HG03108 (cell line): ENCODE results near the gene MAGEB6.
"Not testable (repeated sequence)": the region's sequence is repeated elsewhere in the genome, so short reads cannot be mapped to it uniquely, and the experiment has no call there.

ENCODE experiments used
- ATAC-seq: cut with Tn5 transposase; IDR thresholded peaks from one replicate; pipeline ENCODE4 v1.9.1; 2021; ENCODE audit warnings: moderate library complexity; ENCODE audit not compliant: unreplicated experiment

Gene MAGEB6, protein sequence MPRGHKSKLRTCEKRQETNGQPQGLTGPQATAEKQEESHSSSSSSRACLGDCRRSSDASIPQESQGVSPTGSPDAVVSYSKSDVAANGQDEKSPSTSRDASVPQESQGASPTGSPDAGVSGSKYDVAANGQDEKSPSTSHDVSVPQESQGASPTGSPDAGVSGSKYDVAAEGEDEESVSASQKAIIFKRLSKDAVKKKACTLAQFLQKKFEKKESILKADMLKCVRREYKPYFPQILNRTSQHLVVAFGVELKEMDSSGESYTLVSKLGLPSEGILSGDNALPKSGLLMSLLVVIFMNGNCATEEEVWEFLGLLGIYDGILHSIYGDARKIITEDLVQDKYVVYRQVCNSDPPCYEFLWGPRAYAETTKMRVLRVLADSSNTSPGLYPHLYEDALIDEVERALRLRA

DNA sequence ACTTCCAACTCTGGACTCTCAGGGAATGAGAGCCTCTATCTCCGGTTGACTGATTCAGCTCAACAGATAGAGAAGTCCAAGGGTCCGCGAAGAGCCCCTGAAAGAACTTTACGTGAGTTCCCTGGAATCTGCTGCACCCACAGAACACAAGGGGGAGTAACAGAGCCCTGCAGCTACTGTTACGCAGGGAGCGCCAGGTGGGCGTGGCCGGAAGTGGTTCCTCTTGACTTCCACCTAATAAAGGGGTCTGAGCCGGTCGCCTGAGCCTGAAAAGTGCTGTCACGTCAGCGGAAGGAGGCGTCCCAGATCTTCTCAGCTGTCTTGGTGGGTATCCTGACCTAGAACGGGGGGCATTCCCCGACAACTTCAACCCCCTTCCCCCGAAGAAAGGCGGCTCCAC is at the start of gene MAGEB6:
Gene MAGEB6 (plus strand): TSS at position 237 of the 400 bp plus-strand sequence. CDS start 1,407 bp downstream, outside the sequence.
- ATAC-seq = no peak

DNA sequence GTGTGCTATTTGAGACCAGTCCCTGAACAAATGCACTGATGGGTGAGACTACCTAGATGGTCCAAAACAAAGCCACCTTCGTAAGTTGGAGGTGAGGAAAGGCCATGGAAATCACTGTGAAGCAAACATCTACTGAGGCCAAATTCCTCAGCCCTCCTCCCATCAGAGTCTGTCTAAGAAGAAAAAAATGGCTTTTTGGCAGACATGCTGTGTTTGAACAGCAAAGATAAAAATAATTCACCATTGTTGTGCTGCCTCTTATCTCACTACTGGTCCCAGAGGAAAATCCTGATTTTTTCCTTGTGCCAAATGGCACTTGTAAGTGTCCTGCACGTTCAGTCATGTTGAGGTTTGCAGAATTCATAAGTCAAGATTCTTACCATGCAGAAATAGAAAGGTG is 46.2 kb upstream of the MAGEB6 start:
- no peak for ATAC-seq

DNA sequence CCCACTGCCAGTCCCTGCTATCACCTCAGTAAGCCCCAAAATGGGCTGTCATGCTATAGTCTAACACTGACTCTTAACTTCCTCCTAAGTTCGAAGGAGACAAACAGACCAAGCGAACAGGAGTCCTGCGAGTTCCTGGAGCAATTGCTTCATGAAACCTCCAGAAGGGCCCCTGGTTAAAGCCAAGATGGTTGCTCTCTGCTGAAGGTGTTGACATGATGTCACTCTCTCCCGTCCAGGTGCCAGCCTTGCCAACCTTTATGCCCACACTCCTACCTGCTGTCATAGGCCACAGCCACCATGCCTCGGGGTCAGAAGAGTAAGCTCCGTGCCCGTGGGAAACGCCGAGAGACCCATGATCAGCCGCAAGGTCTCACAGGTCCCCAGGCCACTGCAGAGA is 31.9 kb upstream of the MAGEB6 start, which contains the start of gene MAGEB6B:
Gene MAGEB6B (plus strand): TSS at position 301 of the 400 bp plus-strand sequence. CDS start 0 bp downstream, at position 301.
- ATAC-seq = no peak

DNA sequence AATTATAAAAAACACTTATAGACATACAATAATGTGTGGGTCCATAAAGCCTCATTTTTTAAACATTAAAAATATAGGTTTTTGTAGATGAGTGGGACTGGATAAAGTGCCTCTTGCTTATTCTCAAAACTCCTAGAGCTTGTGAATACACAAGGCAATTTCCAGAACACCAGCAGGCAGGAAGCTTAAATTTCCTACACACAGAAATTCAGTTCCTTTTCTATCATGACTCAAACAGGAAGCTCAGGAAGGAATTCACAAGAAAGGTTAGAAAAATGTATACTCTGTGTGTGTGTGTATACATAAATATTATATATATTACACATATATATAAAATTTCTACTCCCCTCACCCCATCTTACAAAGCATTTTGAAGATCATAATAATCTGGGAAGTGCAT is 11.3 kb downstream of the MAGEB6 start:
- no peak for ATAC-seq

DNA sequence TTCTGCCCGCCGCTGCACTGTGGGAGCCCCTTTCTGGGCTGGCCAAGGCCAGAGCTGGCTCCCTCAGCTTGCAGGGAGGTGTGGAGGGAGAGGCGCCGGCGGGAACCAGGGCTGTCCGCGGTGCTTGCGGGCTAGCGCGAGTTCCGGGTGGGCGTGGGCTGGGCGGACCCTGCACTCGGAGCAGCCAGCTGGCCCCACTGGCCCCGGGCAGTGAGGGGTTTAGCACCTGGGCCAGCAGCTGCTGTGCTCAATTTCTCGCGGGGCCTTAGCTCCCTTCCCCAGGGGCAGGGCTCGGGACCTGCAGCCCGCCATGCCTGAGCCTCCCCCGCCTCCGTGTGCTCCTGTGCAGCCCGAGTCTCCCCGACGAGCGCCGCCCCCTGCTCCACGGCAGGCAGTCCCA is 12.5 kb downstream of the MAGEB6 start:
- not testable (repeated sequence) for ATAC-seq

DNA sequence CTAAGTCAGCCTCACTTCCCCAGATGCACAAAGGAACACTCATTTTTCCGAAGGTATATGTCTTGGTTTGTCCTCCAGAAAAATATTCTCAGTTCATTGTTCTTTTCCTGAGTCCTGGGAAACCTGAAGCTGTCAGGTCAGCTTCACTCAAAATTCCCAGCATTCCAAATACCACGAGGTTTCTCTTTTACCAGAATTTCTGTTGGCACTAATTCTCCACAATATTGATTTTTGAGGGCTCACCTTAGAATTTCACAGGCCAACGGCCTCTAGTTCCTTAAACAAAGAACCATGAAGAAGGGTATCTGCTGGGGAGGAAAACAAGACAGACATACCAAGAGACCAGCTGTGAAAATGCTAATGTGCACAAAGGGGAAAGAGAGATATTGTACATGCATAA is 15.8 kb downstream of the MAGEB6 start:
- ATAC-seq = no peak

DNA sequence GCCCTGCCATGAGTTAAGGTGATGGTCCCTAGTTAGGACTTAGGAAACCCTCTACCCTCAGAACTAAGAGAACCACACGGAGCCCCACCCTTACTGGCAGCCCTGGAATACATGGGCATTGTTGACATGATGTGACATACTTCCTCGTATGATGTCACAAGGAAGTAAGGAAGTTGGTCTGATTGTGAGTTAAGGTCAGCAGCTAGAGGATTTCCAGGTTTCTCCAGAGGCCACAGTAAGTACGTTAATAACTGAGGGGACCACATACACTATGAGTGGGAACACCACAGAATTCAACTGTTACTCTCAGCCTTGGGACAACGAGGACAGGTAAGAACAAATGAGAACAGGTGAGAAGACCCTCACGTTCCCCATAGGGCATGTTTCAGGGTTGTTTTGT is 23.6 kb downstream of the MAGEB6 start, which contains the start of gene MAGEB5:
Gene MAGEB5 (plus strand): TSS at position 301 of the 400 bp plus-strand sequence. CDS start 1,133 bp downstream, outside the sequence.
- ATAC-seq = no peak

DNA sequence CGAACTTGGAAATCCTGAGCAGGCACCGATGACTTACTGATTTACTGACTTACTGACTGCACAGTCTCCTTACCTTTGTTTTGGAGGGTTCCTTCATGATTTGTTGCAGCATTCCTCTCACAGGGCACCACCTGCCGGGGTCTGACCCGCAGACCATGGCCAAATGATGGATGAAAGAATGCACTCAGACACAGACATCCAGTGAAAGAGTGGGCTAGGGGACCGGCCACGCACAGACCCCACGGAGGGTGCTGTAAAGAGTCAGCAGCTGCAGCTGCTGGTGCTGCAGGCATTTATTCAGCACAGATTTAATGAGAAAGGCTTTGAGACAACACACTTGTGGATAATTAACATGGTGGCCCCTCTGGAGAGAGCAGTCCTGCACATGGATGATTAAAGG is 27.1 kb downstream of the MAGEB6 start:
- ATAC-seq = no peak

DNA sequence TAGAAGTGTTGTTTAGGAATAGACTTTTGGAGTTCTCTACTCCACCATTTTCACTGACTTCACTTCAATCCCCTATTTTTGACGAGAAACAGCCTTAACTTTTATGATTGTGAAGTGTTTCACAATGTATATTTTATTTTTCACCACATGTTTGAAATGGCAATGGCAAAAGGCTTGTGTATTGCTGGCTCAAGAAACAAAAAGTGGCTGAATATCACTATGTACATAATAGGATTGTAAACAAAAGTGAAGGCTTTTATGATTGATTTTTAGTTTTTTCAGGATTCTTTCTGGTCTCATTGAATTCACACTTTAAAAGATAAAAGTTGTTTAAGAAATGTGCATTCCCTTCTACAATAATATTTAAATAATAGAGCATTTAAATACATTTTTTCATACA is 41.9 kb downstream of the MAGEB6 start:
- no peak for ATAC-seq
